ENCODE results near the gene ADGB.

Gene ADGB

GRCh38 chr6:146657432-146657831, 58.7 kb downstream of the ADGB start:
- Histone ChIP-seq H3K27me3 (ENCODE audit: insufficient read depth, poor library complexity, severe bottlenecking) (no peaks in the 10 kb centered on the region), H3K4me3 (replicated peaks; ENCODE audit: insufficient read depth, low read length) (no peak overlapping the region), H3K27ac (replicated peaks) (no peak overlapping the region)
- TF ChIP-seq SPI1 (IDR thresholded peaks at IDR 0.05; ENCODE audit: borderline replicate concordance, low read depth) = no peak
- no peak for TF ChIP-seq CTCF (IDR thresholded peaks at IDR 0.05; ENCODE audit: insufficient read depth, low read length)
- TF ChIP-seq GABPA (IDR thresholded peaks at IDR 0.05; ENCODE audit: low read depth) = no peak
- TF ChIP-seq REST (IDR thresholded peaks at IDR 0.05; ENCODE audit: insufficient replicate concordance, low read depth) = no peak
- TF ChIP-seq POLR2AphosphoS5 (IDR thresholded peaks at IDR 0.05; ENCODE audit: low read depth) = no peak
- no peak for DNase-seq (ENCODE audit: low read depth in 1 of 2, low spot score in 1 of 2)

GRCh38 chr6:146664871-146665360, 66.1 kb downstream of the ADGB start:
- Histone ChIP-seq H3K27ac (replicated peaks) (no peak overlapping the region), H3K27me3 (ENCODE audit: insufficient read depth, poor library complexity, severe bottlenecking) (no peaks in the 10 kb centered on the region), H3K4me3 (replicated peaks; ENCODE audit: insufficient read depth, low read length) (no peak overlapping the region)
- no peak for DNase-seq (ENCODE audit: low read depth in 1 of 2, low spot score in 1 of 2)
- TF ChIP-seq CTCF (IDR thresholded peaks at IDR 0.05; ENCODE audit: insufficient read depth, low read length) = no peak
- TF ChIP-seq SPI1 (IDR thresholded peaks at IDR 0.05; ENCODE audit: borderline replicate concordance, low read depth) = no peak
- no peak for TF ChIP-seq GABPA (IDR thresholded peaks at IDR 0.05; ENCODE audit: low read depth)
- TF ChIP-seq REST (IDR thresholded peaks at IDR 0.05; ENCODE audit: insufficient replicate concordance, low read depth) = no peak
- no peak for TF ChIP-seq POLR2AphosphoS5 (IDR thresholded peaks at IDR 0.05; ENCODE audit: low read depth)

- TF ChIP-seq CTCF (IDR thresholded peaks at IDR 0.05; ENCODE audit: insufficient read depth, low read length) (no peak), REST (IDR thresholded peaks at IDR 0.05; ENCODE audit: insufficient replicate concordance, low read depth) (no peak), SPI1 (IDR thresholded peaks at IDR 0.05; ENCODE audit: borderline replicate concordance, low read depth) (no peak), GABPA (IDR thresholded peaks at IDR 0.05; ENCODE audit: low read depth) (no peak), POLR2AphosphoS5 (IDR thresholded peaks at IDR 0.05; ENCODE audit: low read depth) (no peak)
- no peak for DNase-seq (ENCODE audit: low read depth in 1 of 2, low spot score in 1 of 2)
- Histone ChIP-seq H3K4me3 (replicated peaks; ENCODE audit: insufficient read depth, low read length) (no peak overlapping the region), H3K27me3 (ENCODE audit: insufficient read depth, poor library complexity, severe bottlenecking) (no peaks in the 10 kb centered on the region), H3K27ac (replicated peaks) (no peak overlapping the region)
Observed at GRCh38 chr6:146666909-146667308, 68.1 kb downstream of the ADGB start.
